Measurements from ENCODE around the gene SDHA.
"Not testable (repeated sequence)": the region's sequence is repeated elsewhere in the genome, so short reads cannot be mapped to it uniquely, and the experiment has no call there.

SDHA gene

DNA sequence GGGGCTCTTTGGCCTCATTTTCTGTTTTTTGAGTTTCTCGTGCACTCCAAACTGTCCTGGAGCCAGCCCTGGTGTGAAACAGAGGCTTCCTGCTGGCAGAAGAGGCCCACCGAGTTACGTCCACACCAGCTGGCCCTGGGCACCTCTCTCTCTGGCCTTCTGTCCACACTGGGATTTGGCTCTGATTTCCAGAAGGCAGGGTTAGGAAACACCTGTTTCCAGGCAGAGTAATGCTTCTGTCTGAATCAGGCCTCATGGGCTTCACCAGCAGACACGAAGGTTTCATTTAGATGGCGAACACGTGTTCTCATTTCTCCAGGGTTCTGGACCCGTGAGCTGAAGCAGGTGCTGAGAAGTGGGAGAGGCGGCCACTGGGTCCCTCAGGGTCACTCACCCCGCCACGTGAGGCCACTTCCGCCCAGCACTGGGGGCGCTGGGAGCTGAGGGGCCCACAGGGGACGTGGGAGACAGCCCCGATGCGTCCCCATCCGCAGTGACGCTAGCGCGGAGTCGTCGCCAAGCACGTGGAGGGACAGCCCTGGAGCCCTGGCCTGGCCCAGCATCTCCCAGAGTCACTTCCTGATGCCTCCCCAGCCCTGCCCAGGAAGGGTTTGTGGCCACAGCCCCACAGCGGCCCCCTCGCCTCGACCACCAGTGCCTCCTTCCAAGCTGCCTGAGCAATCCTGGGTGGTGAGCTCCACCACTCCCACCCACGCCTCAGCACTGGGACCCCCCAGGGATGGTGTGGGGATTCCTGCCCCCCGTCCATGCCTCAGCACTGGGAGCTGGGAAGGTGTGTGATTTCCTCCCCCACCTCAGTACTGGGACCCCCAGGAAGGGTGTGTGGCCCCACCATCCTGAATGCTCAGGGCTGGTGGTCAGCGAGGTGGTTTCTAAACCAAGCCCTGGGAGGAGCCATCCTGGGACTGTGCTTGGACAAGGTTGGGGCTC, 31.8 kb upstream of the SDHA start:
- DNase-seq = no peak

- no peak for DNase-seq
These were observed 31.1 kb upstream of the SDHA start for GRCh38 chr5:187042-187431.

DNA sequence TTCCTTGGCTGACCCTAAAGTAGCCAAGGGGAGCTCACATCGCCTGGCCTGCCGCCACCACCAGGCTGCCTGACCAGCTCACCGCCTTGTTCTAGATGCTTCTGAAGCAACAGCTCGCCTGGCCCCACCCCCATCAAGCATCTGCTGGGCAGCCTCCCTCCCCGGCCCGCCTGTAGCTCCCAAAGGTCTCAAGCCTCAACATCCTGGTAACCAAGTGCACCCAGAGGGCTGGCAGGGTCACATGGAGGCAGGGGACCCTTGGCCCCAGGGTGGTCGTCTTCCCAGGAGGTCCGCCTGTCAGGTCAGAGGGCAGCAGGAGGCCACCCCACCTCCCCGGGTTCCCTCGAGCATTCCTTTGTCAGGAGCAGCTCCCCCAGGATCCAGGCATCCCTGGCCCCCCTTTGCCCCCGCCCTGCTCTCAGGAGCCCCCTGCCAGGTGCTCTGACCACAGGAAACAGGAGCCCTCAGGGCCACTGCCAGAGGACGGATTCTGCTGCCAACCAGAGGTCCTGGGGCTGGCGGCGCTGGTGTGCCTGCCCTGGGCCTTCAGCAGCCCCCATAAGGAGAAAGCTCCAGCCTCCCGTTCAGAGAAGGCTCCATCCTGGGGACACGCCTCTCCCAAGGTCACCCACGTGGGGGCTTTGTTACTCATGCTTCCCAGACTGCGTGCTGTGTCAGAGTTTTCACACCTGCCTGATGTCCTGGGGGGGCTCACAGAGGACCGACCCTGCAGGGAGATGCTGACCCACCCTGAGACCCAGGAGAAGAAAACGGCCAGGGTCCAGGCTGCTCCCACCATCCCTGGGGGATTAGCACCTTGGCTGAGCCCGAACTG, 30.3 kb upstream of the SDHA start:
- DNase-seq = no peak

- peak; percentile 92 for DNase-seq
These were observed 29.3 kb upstream of the SDHA start for GRCh38 chr5:188488-189481.

DNA sequence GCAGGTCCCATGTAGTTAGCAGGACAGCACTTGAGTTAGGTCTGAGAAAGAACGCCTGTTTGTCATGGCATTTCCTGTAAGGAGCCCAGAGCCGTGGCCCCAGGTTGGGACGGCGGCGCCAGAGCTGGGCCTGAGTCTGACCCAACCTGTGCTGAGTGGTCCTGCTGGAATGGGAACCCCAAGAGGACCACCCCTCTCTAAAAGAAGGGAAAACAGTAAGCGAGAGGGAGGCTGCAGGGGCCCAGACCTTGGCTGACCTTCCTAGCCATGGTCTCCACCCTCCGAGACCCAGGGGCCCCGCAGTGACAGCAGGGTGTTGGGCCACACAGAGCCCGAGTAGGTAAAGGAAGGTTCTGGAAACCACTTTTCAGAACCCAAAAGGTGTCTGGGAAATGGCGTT, 28.6 kb upstream of the SDHA start:
- no peak for DNase-seq

DNA sequence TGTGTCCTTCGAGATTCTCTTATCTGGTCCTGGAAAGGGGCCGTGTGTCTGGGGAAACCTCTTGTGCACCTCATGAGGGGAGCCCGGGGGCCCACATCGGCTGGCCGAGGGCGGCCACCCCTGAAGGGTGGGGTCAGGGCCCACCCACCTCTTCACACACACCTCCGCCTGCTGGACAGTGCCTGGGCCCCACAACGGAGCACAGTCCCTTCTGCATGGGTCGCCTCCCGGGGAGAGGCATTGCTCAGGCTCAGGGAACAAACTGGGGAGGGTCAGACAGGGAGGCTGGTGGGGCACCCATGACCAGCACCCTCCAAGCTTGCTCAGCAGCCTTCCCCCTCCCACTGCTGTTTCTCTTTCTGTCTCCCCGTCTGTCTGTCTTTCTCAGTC, 28.1 kb upstream of the SDHA start:
- no peak for DNase-seq

GRCh38 chr5:190366-191035, 27.6 kb upstream of the SDHA start:
- DNase-seq = no peak

DNA sequence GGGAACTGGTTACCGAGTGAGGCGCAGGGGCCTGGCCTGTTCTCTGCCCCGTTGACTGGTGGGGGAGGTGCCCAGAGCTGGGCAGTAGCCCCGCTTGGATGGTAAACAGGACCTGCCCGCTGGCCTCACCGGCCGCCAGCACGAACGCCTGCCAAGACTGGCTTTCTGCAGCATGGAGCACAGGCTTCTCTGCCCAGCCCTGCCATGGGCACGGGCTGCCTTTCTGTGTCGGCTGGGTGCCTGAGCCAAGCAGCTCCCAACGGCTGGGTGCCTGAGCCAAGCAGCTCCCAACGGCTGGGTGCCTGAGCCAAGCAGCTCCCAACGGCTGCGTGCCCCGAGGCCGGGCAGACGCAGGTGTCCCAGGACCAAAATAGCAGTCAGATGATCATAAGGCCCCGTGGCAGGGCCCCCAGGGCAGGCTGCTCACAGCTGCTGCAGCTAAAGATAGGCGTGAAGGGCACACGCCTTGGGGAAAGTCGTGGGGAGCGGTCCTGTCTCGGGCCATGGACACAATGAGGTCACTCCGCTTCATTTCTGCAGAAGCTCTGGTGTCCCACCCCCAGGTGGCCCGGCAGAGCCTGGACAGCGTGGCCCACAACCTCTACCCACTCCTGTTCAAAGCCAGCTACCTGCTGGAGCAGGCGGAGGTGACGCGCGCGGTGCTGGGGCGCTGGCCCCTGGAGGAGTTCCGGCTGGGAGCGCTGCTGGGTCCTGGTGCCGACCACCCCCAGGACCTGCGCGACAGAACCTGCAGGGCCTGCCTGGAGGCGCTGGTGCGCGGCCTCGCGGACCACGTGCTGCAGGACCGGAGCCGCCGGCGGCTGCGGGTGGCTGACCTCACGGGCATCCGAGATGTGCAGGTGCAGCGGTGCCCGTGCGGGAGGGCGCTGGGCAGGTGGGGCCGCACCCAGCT, 26.8 kb upstream of the SDHA start, which contains the start of gene LRRC14B:
Gene LRRC14B (plus strand): TSS at position 460 of the 913 bp plus-strand sequence. CDS start 44 bp downstream, at position 504.
- DNase-seq = peak; percentile 24

GRCh38 chr5:191949-192690, 26.0 kb upstream of the SDHA start:
- DNase-seq = no peak

DNA sequence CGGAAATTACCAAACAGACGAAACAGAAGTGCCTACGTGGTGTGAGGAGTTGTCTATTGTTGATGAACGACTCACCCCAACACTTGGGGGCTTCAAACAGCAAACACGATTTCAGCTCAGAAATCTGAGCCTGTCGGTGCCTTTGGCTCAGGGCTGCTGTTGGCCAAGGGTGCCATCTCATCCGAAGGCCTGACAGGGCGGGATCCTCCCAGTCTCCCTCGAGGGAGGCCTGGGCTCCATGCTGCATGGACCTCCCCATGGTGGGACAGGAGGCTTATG, 25.5 kb upstream of the SDHA start:
- DNase-seq = no peak

DNA sequence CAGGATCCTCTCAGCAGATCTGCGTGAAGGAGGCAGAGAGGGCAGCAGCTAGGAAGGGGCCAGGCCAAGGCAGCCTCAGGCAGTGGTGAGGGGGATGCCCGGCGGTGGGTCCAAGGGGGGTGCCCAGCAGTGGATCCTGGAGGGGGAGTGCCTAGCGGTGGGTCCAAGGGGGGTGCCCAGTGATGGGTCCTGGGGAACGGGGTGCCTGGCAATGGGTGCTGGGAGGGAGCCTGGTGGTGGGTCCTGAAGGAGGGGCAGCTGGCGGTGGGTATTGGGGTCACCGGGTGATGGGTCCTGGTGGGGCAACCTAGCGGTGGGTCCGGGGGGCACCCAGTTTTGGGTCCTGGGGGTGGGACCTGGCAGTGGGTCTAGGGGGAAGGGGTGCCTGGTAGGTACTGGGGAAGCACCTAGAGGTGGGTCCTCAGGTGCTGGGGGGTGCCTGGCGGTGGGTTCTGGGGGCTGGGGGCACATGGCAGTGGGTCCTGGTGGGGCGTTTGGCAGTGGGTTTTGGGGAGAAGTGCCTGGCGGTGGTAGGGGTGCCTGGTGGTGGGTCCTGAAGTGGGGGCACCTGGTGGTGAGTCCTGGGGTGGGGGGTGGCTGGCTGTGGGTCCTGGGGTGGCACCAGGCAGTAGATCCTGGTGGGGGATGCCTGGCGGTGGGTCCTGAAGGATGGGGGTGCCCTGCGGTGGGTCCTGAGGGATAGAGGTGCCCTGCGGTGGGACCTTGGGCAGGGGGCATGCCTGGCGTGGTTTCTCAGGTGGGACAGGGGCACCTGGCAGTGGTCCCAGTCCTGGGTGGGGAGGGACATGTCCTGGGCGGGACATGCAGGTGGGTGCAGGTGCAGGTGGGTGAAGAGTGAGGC, 24.9 kb upstream of the SDHA start:
- no peak for DNase-seq

- no peak for DNase-seq
These were observed 24.0 kb upstream of the SDHA start for GRCh38 chr5:194102-194501.

DNA sequence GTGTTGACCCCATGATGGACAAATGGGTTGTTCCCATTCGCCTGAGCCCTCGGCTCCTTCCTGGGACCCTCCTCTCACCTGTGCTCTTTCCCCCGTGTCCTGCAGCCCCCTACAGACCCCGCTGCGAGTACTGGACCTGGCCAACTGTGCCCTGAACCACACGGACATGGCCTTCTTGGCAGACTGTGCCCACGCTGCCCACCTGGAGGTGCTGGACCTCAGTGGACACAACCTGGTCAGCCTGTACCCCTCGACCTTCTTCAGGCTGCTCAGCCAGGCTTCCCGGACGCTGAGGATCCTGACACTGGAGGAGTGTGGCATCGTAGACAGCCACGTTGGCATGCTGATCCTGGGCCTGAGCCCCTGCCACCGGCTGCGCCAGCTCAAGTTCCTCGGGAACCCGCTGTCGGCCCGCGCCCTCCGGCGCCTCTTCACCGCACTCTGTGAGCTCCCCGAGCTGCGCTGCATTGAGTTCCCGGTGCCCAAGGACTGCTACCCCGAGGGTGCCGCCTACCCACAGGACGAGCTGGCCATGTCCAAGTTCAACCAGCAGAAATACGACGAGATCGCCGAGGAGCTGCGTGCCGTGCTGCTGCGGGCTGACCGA, 23.4 kb upstream of the SDHA start:
- no peak for DNase-seq

- DNase-seq = no peak
These were observed 22.5 kb upstream of the SDHA start for GRCh38 chr5:195401-196160.

DNA sequence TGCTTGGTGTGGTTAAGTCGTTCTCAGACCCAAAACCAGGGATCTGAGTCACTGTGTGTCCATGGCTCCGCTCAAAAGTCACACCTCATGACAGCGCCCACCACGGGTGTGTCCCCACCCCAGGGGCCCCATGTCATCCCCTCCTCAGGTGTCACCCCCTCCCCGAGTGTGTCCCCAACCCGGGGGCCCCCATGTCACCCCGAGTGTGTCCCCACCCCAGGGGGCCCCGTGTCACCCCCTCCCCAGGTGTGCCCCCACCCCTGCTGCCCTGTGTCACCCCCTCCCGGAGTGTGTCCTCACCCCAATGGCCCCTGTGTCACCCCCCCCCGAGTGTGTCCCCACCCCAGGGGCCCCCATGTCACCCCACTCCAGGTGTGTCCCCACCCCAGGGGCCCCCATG, 21.8 kb upstream of the SDHA start:
- DNase-seq = no peak

GRCh38 chr5:197031-197430, 21.1 kb upstream of the SDHA start:
- DNase-seq = not testable (repeated sequence)

DNA sequence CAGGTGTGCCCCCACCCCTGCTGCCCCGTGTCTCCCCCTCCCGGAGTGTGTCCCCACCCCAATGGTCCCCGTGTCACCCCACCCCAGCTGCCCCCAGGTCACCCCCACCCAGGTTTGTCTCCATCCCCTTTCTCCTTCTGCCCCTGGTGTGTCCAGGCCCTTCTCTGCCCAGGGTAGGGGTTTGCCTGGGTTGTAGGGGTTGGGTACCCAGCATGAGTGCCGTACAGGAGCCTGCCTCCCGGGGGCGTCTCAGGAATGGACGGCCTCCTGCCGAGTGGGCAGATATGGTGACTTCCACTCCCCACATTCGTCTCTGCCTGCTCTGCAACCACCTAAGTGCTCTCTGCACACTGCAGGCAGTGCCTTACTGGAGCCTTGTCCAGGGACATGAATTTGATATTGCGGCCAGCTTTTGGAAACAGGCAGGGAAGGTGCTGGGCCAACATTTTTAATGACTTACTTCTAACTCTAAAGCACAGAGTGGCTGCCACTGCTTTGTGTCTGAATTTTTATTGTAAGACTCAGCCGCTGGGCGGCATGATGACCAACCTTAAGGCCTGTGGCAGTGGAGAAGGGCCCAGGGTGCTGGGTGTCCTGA, 20.1 kb upstream of the SDHA start:
- no peak for DNase-seq
